HFFc6 (cell line): Measurements from ENCODE around the gene TTLL5. TPM values are rescaled to one million over a fixed set of nuclear protein-coding genes. Genes with fewer than 3 reads are reported as not detected.

Experiments used
- DNase-seq: peaks from one replicate; pipeline ENCODE4 v3.0.0-alpha.2; 2018
- H3K27ac Mint-ChIP-seq: 2 replicates; pipeline ENCODE4 v1.8.0; 2020; ENCODE audit warnings: mild to moderate bottlenecking, mixed read lengths
- H3K27me3 Mint-ChIP-seq: 2 replicates; pipeline ENCODE4 v1.8.0; 2021; ENCODE audit warnings: mild to moderate bottlenecking, moderate library complexity, mixed read lengths; ENCODE audit not compliant: insufficient read depth
- H3K36me3 Mint-ChIP-seq: 2 replicates; pipeline ENCODE4 v1.8.0; 2021; ENCODE audit warnings: low read depth, mixed read lengths
- H3K4me1 Mint-ChIP-seq: 2 replicates; pipeline ENCODE4 v1.8.0; 2020; ENCODE audit warnings: low read depth, mixed read lengths
- H3K4me3 Mint-ChIP-seq: 2 replicates; pipeline ENCODE4 v1.8.0; 2020; ENCODE audit warnings: mild to moderate bottlenecking, moderate library complexity, mixed read lengths
- H3K9me3 Mint-ChIP-seq: 2 replicates; pipeline ENCODE4 v1.8.0; 2020; ENCODE audit warnings: mild to moderate bottlenecking, mixed read lengths
- CTCF ChIP-seq: fragments of 200-600 bp; sonication (generic); IDR thresholded peaks from 2 replicates; pipeline ENCODE4 v1.5.0; 2021; ENCODE audit warnings: antibody characterized with exemption, mild to moderate bottlenecking
- total RNA-seq, 6 experiments: library from RNA; stranded (reverse); fragmentation: NEBNext Ultra II Directional; extraction: Animal tissue kit (Norgen Biotek cat#: 25700); gene quantifications; 2 replicates in 1 of 6; 3 replicates in 5 of 6; pipeline ENCODE4 v1.2.3, GENCODE V29; 2021

Gene TTLL5
- total RNA-seq, 6 experiments from 2014 or later: 22.0 to 28.9 (median 25.0) TPM

- H3K27me3 Mint-ChIP-seq: no peaks in the 10 kb centered on the region; the same call in none of the 2 replicates
- H3K27ac Mint-ChIP-seq: no peak overlapping the region
- H3K4me1 Mint-ChIP-seq: peaks cover 52% of the 10 kb centered on the region
- no peak overlapping the region for H3K4me3 Mint-ChIP-seq
- no peak for DNase-seq
- H3K9me3 Mint-ChIP-seq: no peaks in the 10 kb centered on the region
- TF ChIP-seq CTCF: no peak
- no peaks in the 10 kb centered on the region for H3K36me3 Mint-ChIP-seq
Measured at GRCh38 chr14:75976826-75977581, 316.0 kb downstream of the TTLL5 start.

- no peak overlapping the region for H3K4me3 Mint-ChIP-seq
- DNase-seq: no peak
- no peak overlapping the region for H3K27ac Mint-ChIP-seq
- no peaks in the 10 kb centered on the region for H3K9me3 Mint-ChIP-seq
- no peak for TF ChIP-seq CTCF
- peaks cover 53% of the 10 kb centered on the region for H3K4me1 Mint-ChIP-seq
- no peaks in the 10 kb centered on the region; the same call in 1 of the 2 replicates for H3K27me3 Mint-ChIP-seq
- no peaks in the 10 kb centered on the region for H3K36me3 Mint-ChIP-seq
Measured at GRCh38 chr14:75977582-75977943, 316.5 kb downstream of the TTLL5 start.

- Mint-ChIP-seq H3K36me3 (no peaks in the 10 kb centered on the region), H3K4me1 (peaks cover 58% of the 10 kb centered on the region), H3K4me3 (no peak overlapping the region), H3K27me3 (no peaks in the 10 kb centered on the region; the same call in 1 of the 2 replicates), H3K27ac (no peak overlapping the region), H3K9me3 (no peaks in the 10 kb centered on the region)
- TF ChIP-seq CTCF: no peak
- DNase-seq: no peak
Measured at GRCh38 chr14:75978249-75978731, 317.2 kb downstream of the TTLL5 start.

GRCh38 chr14:75979071-75979571 lies 318.1 kb downstream of the TTLL5 start:
- DNase-seq: peak; percentile 24
- Mint-ChIP-seq H3K27me3 (no peaks in the 10 kb centered on the region; the same call in 1 of the 2 replicates), H3K27ac (no peak overlapping the region), H3K4me1 (peaks cover 58% of the 10 kb centered on the region), H3K36me3 (no peaks in the 10 kb centered on the region), H3K4me3 (peak overlapping the region; percentile 87), H3K9me3 (no peaks in the 10 kb centered on the region)
- peak; percentile 84 for TF ChIP-seq CTCF

- Mint-ChIP-seq H3K4me1 (peaks cover 58% of the 10 kb centered on the region), H3K4me3 (peak overlapping the region; percentile 87), H3K36me3 (no peaks in the 10 kb centered on the region), H3K9me3 (no peaks in the 10 kb centered on the region), H3K27me3 (no peaks in the 10 kb centered on the region; the same call in 1 of the 2 replicates), H3K27ac (no peak overlapping the region)
- DNase-seq: no peak
- TF ChIP-seq CTCF: no peak; the same call in 1 of the 2 replicates
Measured at GRCh38 chr14:75979648-75980565, 318.9 kb downstream of the TTLL5 start.
